Suppressor macrophage treated with lipopolysaccharide for 4 hours (primary cell): Measurements from ENCODE around the gene CXCR6.

Experiments used
- DNase-seq: peaks from one replicate; pipeline ENCODE4 v3.0.0-alpha.2; 2020

The CXCR6 gene

GRCh38 chr3:45949432-45949831 is 6.2 kb downstream of the CXCR6 start:
- DNase-seq = no peak

DNA sequence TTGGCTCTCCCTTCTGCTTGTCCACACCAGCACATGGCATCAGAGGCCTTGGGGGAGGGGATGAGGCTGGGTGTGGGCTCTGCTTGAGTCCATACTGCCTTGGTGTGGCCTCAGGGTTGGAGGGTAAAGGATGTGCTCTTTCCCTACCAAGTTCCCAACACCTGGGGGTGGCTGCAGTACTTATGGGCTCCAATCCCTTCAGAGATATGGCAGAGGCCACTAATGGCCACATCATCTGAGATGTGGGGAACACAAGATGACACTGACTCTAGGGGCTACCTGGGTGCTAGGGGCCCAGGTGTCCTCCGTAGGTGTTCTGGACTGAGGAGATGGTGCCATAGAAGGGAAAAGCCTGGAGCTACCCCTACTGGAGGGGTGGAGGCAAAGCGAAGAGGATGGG is 6.9 kb downstream of the CXCR6 start:
- no peak for DNase-seq

DNA sequence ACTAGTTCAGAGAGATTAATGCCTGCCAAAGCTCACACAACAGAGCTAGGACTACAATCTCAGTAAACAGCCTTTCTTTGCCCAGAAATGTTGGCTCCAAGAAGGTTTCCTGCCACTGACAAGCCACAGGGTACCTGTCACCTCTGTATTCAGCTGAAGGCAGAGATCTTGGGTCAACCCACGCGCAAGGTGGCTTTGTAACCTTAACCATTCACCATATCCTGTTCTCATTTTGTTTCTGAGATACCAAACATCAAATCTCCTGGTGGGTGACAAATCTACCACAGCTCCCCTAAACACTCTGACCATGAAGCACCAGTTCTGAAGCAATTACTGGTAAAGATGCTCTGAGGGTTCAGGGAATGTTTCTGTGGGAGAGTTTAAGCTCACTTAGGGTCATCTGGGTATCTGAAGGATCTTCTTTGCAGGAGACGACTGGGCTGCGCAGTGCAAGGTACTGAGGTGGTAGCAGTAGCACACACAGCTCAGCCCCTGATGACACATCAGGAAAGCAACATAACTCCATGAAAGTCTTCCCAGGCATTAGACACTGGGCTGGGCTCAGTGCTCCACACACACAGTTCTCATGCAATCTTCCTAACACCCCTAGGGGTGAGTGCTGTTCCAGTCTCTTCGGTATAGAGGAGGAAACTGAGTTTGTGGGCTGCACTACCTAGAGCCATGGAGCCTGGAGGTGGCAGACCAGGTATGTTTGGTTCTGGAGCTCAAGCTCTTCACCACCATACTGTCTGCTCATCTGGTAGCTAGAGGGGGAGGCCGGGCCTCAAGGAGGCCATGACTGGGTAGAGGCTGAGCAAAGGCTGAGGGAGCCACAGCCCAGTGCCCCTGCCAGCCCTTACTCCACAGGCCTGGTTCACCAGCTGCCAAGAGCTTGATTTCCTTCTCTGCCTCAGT is 7.7 kb downstream of the CXCR6 start:
- DNase-seq = no peak

- DNase-seq = no peak
Observed at GRCh38 chr3:45951946-45952345, 8.7 kb downstream of the CXCR6 start.

DNA sequence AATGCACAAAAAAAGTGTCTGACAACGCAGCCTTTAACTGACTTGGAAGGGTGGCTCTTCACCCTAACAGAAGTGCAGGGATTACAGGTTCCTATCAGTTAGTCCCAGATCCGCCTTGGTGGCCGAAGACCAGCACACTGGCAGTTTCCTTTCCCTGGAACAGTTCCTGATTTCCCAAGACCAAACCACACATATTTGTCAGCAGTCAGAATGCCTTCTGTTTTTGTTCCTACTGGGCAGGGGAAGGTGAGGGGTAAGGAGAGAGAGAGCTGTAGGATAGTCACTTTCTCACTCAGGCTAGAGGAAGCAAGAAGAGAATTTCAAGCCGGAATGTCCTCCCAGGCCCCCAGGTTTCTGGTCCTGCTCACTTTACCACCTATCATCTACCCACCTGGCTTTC is 9.2 kb downstream of the CXCR6 start:
- DNase-seq = peak; percentile 3

GRCh38 chr3:45953536-45953935 is 10.3 kb downstream of the CXCR6 start:
- DNase-seq = no peak

DNA sequence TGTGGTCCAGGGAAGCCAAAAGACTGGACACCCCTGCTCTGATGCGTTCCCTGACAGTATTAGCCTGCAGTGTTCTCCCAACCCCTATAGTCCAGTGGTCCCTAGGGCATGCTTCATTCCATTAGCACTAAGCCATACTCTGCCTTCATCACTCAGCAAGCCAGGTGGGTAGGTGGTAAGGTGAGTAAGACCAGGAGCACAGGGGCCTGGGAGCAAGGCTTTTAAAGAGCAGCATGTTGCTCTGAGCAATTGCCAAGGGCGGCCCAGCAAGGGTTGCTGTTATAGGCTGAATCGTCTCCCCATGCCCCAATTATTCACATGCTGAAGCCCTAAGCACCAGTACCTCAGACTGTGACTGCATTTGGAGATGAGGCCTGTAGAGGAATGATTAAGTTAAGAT is 11.0 kb downstream of the CXCR6 start:
- no peak for DNase-seq

GRCh38 chr3:45955017-45955647 is 11.9 kb downstream of the CXCR6 start:
- DNase-seq = no peak

GRCh38 chr3:45955706-45956105 is 12.4 kb downstream of the CXCR6 start:
- DNase-seq = no peak

- no peak for DNase-seq
Observed at GRCh38 chr3:45957586-45957985, 14.3 kb downstream of the CXCR6 start.

DNA sequence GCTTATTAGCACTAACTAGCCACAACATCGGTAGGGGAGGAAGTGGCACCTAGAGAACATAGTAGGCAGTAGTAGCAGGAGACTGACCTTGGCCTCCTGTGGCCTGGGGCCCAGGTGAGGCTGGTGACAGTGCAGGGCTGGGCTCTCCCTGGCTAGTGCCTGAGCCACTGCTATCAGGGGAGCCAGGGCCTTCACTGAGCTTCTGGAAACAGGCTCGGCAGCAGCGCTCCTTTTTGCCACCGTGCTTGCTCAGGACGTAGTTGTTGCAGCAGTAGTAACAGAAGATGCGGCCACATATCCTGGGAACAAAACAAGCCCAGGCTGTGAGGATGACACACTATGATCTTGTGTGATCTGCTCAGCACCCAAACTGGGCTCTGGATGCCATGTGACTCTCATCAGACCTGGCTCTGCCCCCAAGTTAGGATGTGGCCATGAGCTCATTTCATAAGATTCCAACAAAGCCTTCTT is 15.1 kb downstream of the CXCR6 start:
- peak; percentile 3 for DNase-seq

DNA sequence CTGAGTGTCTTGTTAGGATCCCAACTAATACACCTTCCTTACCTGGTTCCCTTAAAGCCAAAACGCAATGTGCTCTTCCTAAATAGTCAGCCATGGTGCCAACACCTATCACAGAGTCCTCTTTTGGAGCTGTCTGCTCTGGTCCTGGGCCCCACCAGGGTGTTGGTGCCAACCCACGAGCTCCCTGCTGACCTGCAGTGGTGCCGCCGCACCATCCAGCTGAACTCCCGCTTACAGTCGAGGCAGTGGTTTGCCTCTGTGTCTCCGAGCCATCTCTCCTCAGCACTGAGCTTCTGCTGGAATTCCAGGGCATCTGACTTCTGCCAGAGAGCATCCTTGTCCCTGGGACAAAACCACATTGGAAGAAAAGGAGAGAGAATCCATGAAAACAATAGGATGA is 15.9 kb downstream of the CXCR6 start:
- DNase-seq = no peak

DNA sequence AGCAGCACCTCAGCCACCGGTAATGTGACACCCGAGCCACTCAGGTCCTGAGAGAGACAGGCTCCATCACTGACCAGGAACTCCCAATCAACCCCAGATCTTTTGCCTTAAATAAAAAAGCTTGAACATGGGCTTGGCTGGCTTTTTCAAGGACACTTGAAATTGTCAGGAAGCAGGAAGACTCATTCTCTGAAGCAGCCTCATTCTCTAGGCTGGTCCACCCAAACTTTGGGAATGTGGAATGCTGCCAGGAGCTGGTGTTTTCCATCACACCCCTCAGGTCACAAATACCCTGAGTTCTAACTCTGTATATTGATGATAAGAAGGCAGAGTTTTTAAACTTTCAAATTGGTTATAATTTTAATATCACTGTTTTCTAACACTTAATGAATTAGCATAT is 17.0 kb downstream of the CXCR6 start:
- DNase-seq = no peak

- no peak for DNase-seq
Observed at GRCh38 chr3:45962033-45962432, 18.8 kb downstream of the CXCR6 start.

GRCh38 chr3:45964139-45964538 is 20.9 kb downstream of the CXCR6 start:
- DNase-seq = no peak

GRCh38 chr3:45965253-45965652 is 22.0 kb downstream of the CXCR6 start:
- no peak for DNase-seq

GRCh38 chr3:45965653-45966052 is 22.4 kb downstream of the CXCR6 start:
- DNase-seq = no peak

DNA sequence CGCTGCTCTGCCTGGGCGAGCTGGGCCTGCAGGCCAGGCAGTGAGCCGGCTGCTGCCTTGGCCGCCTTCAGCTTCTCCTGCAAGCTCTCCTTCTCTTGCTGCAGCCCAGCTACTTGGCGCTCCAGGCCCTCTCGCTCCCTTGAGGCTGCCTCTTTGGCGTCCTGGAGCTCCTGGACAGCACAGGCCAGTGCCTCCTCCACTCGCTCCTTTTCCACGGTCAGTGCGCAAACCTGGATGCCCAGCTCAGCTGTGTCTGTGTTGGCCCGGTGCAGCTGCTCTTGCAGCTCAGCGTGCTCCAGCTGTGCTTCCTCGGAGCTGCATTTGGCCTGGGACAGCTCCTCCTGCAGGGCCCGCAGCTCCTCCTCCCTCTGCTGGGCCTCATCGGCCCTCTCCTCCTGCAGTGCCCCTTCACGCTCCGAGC is 23.1 kb downstream of the CXCR6 start:
- DNase-seq = no peak

GRCh38 chr3:45966950-45967640 is 23.8 kb downstream of the CXCR6 start:
- no peak for DNase-seq

DNA sequence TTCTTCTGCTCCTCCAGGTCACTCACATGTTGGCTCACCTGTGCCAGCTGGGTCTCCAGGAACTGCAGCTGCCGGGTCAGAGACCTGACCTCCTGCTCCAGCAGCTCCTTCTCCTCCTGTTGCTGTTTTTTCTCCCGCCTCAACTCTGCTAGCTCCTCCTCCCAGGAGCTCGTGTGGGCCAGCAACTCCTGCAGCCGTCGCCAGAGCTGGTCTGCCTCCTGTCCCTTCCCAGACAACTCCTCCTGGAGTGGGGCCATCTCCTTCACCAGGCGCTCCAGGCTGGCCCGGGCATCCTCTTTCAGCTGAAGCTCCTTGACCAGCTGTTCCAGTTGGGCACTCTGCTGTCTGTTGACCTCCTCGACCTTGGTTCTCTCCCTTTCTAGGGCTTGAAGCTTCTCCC is 24.5 kb downstream of the CXCR6 start:
- DNase-seq = no peak

DNA sequence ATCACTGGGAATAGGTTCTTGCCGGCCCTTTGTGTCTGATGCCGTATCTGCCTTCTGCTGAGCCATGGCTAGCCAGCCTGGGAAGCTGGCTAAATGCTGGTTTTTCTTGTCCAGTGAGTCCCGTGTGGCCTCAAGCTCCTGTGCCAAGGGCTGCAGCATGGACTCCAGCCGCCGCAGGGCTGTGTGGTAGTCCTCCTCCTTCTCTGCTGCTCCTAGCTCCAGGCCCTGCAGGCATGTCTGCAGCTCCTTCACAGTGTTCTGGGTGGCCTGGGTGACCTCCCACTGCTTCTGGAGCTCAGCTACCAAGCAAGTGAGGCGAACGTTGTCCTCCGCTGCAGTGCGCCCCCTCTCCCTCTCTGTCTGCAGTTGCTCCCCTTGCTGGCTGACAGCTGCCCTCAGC is 24.9 kb downstream of the CXCR6 start:
- no peak for DNase-seq

DNA sequence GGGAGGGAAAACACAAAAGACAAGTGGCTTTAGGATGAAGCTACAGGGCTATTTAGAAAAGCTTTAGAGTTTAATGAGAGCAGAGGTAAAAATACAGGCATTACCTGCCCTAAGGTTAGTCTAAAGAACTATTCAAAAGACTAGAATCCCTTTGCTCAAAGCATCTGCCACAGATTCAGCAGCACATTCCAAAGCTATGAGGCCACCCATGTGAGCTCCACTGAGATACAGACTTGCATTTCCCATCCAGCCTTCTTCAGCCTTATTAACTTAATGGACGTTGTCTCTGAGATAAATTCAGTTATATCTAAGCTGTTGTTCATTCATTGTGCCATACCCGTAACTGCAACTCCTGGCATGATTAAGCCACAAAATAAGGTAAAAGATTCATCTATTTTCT is 25.4 kb downstream of the CXCR6 start:
- no peak for DNase-seq

DNA sequence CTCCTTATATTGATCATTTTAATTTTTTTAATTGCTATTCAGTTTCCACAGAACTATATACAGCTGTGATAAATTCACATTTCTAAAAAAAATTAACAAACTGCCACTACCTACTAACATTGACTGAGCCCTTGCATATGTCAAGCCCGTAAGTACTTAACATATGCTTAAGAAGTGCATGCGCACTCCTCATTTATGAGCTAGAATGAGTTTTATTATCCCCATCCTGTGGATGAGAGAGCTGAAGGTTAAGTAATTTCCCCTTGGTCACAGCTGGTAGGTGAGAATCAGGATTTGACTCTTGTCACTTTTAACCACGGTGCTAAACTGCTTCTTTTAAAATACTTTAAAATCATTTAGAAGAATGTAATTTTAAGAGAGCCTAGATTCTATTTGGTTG is 25.9 kb downstream of the CXCR6 start:
- DNase-seq = no peak

DNA sequence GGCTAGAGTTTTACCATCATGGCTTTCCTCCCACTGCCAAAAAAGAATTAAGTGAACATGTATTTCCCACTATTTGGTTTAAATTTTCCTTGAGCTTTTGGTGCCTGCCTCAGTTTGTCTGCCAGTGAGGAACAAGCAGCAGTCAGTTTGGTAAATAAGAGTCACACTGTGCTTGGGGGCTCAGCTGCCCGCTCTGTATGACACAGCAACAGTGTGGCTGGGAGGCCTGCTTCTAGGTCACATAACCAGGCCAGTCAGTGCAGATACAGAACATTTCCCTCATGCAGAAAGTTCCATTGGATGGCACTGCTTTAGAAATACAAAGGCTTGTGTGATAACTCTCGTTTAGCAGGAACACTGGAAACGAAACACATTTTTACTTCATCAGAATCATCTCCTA is 26.7 kb downstream of the CXCR6 start:
- DNase-seq = no peak
